ENCODE measurements around the gene MGAM2. TPM values are rescaled to one million over a fixed set of nuclear protein-coding genes. Genes with fewer than 3 reads are reported as not detected.

The MGAM2 gene
- total and polyA plus RNA-seq, 9 donors: 0.05 to 0.20 (median 0.11) TPM; not detected in 2

DNA sequence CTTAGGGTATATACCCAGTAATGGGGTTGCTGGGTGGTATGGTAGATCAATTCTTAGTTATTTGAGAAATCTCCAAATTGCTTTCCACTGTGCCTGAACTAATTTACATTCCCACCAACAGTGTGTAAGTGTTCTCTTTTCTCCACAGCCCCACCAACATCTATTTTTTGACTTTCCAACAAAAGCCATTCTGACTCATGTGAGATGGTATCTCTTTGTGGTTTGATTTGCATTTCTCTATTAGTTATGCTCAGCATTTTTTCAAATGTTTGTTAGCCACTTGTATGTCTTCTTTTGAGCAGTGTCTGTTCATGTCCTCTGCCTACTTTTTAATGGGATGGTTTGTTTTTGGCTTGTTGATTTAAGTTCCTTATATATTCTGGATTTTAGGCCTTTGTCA is 66.4 kb downstream of the MGAM2 start:
- DNase-seq: no peak
- intact Hi-C loops (cut with DNase I): no loop called here
- TF ChIP-seq, protein P1, sequence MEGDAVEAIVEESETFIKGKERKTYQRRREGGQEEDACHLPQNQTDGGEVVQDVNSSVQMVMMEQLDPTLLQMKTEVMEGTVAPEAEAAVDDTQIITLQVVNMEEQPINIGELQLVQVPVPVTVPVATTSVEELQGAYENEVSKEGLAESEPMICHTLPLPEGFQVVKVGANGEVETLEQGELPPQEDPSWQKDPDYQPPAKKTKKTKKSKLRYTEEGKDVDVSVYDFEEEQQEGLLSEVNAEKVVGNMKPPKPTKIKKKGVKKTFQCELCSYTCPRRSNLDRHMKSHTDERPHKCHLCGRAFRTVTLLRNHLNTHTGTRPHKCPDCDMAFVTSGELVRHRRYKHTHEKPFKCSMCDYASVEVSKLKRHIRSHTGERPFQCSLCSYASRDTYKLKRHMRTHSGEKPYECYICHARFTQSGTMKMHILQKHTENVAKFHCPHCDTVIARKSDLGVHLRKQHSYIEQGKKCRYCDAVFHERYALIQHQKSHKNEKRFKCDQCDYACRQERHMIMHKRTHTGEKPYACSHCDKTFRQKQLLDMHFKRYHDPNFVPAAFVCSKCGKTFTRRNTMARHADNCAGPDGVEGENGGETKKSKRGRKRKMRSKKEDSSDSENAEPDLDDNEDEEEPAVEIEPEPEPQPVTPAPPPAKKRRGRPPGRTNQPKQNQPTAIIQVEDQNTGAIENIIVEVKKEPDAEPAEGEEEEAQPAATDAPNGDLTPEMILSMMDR (IDR thresholded peaks at IDR 0.05): no peak
- Histone ChIP-seq H3K27me3 (no peaks in the 10 kb centered on the region), H3K4me1 (ENCODE audit: insufficient read depth) (no peaks in the 10 kb centered on the region), H3K9me3 (no peaks in the 10 kb centered on the region), H3K4me3 (no peak overlapping the region), H3K36me3 (no peaks in the 10 kb centered on the region), H3K27ac (no peak overlapping the region)

DNA sequence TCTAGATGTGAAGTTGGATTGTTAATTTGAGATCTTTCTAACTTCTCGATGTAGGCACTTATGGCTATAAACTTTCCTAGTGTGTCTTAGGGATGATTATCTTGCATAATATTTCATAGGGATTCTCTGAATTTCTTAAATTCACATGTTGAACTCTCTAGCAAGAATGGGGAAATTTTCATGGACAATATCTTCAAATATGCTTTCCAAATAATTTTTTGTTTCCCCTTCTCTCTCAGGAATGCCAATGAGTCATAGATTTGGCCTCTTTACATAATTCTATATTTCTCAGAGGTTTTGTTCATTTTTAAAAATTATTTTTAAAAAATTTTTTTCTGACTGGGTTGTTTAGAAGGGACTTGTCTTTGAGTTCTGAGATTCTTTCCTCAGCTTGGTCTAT is 68.9 kb downstream of the MGAM2 start:
- no peak for DNase-seq
- Histone ChIP-seq H3K36me3 (no peaks in the 10 kb centered on the region), H3K4me1 (ENCODE audit: insufficient read depth) (no peaks in the 10 kb centered on the region), H3K4me3 (no peak overlapping the region), H3K27ac (no peak overlapping the region), H3K9me3 (no peaks in the 10 kb centered on the region), H3K27me3 (no peaks in the 10 kb centered on the region)
- intact Hi-C loops (cut with DNase I): no loop called here
- 78 to 87% (median 86%) methylated on average over 1 of the region's 1 CpG for WGBS, 3 donors
- TF ChIP-seq POLR2A (IDR thresholded peaks at IDR 0.05): no peak
- no peak for TF ChIP-seq EP300 (IDR thresholded peaks at IDR 0.05)
- TF ChIP-seq, protein P1 (IDR thresholded peaks at IDR 0.05): no peak

DNA sequence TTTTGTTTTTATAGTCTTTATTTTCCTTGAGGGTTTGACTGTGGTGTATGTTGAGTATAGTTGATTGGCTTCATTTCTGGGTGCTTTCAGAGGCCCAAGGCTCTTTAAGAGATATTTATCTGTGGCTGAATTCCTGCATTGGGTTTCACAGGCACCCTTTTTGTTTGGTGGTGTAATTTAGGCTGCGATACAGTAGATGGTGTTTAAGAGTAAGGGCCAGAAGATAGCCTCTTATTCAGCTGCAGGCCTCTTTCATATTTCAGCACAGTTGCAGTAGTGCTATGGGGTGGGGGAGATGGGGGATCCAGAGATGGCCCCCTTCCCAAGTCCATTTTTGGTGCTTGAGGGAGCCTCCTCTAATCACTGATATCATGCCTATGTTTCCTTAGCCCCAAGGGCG is 69.7 kb downstream of the MGAM2 start:
- no peaks in the 10 kb centered on the region for H3K36me3 ChIP-seq
- intact Hi-C loops (cut with DNase I): no loop called here
- TF ChIP-seq, protein P1 (IDR thresholded peaks at IDR 0.05): no peak
- TF ChIP-seq EP300 (IDR thresholded peaks at IDR 0.05): no peak
- no peak for TF ChIP-seq POLR2A (IDR thresholded peaks at IDR 0.05)
- 79 to 85% (median 83%) methylated on average over 2 of the region's 2 CpGs for WGBS, 3 donors
- DNase-seq: no peak
- no peak overlapping the region for H3K27ac ChIP-seq
- no peak overlapping the region for H3K4me3 ChIP-seq
- H3K27me3 ChIP-seq: no peaks in the 10 kb centered on the region
- H3K9me3 ChIP-seq: no peaks in the 10 kb centered on the region
- no peaks in the 10 kb centered on the region for H3K4me1 ChIP-seq (ENCODE audit: insufficient read depth)

DNA sequence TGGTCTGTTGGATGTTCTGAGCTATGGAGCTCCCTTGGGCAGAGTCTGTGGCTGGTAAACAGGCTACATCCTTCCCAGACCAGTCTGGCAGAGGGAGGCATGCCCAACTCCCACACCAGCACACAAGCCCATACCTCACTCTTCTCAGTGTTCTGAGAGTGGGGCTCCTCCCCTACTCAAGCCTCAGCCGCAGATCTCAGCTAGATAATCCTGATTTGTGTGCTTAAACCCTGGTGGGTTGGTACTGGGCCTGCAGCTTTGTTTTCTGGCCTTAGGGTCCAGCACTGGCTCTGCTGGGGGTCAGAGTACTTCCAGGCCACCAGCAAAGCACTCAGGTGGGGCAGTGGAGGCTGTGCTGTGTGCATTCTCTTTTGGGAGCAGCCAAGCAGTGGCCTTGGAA is 70.4 kb downstream of the MGAM2 start:
- no peaks in the 10 kb centered on the region for H3K36me3 ChIP-seq
- no peak overlapping the region for H3K27ac ChIP-seq
- H3K9me3 ChIP-seq: no peaks in the 10 kb centered on the region
- TF ChIP-seq POLR2A (IDR thresholded peaks at IDR 0.05) (no peak), EP300 (IDR thresholded peaks at IDR 0.05) (no peak)
- TF ChIP-seq, protein P1 (IDR thresholded peaks at IDR 0.05): no peak
- 38 to 64% (median 62%) methylated on average over 1 of the region's 1 CpG for WGBS, 3 donors
- no peak overlapping the region for H3K4me3 ChIP-seq
- H3K27me3 ChIP-seq: no peaks in the 10 kb centered on the region
- intact Hi-C loops (cut with DNase I): no loop called here
- DNase-seq: no peak
- no peaks in the 10 kb centered on the region for H3K4me1 ChIP-seq (ENCODE audit: insufficient read depth)

DNA sequence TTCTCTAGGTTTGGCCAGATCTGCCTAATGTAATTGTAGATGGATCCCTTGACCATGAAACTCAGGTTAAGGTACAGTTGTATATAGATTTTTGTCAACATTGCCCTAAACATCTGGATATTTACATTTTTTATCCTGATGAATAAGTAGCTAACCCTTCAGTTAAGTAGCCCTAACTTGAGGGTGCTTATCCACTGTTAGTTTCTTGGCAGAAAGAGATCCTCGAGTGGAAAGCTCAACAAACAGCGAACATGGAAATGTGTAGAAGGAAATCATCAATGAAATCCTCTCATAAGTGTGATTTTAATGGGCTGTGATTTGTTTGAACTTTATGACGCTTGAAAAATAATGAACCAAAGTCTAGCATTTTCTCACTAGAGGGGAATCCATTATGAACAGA is 73.6 kb downstream of the MGAM2 start:
- no peaks in the 10 kb centered on the region for H3K9me3 ChIP-seq
- WGBS, 3 donors: 68 to 78% (median 71%) methylated on average over 3 of the region's 3 CpGs
- H3K27ac ChIP-seq: no peak overlapping the region
- intact Hi-C loops (cut with DNase I): no loop called here
- no peaks in the 10 kb centered on the region for H3K36me3 ChIP-seq
- DNase-seq: no peak
- H3K4me3 ChIP-seq: no peak overlapping the region
- no peaks in the 10 kb centered on the region for H3K27me3 ChIP-seq
- TF ChIP-seq EP300 (IDR thresholded peaks at IDR 0.05) (no peak), POLR2A (IDR thresholded peaks at IDR 0.05) (no peak)
- TF ChIP-seq, protein P1 (IDR thresholded peaks at IDR 0.05): no peak
- H3K4me1 ChIP-seq (ENCODE audit: insufficient read depth): no peaks in the 10 kb centered on the region

All from ovary (tissue), 9 donors.